ENCODE measurements around the gene ZBTB20.

DNA sequence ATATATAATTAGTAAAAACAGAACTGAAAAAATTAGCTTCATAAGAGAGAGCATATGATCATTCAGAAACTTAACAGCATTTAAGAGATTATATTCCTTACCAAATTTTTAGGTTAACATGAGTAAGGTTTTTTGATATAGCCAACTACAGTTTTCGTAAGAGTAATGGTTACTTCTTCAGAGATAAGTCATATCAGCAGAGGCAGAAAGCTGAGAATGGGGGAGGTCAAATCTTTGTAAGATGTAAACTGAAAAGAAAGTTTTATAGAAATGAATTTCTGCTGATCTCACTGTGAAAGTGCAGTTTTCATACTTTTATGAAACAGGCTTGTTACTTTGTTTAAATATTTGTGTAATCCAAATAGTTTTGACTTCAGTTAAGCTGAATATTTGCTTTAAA lies 193.3 kb downstream of the ZBTB20 start:
- TF ChIP-seq POLR2AphosphoS5 (IDR thresholded peaks at IDR 0.05; ENCODE audit: low read depth, low read length) (no peak), REST (IDR thresholded peaks at IDR 0.05; ENCODE audit: insufficient read depth in 1 of 2, low read depth in 2 of 2, low read length in 2 of 2) (no peak)
